WTC11 (cell line): ENCODE measurements around the gene KIF6. TPM values are rescaled to one million over a fixed set of nuclear protein-coding genes. Genes with fewer than 3 reads are reported as not detected.
A peak's percentile ranks its signal among the peaks of the same experiment; 100 is the strongest.

Source experiments
- ATAC-seq: fragments of 200-7000 bp; cut with Tn5 transposase; 2 replicates; pipeline ENCODE4 v1.10.0; 2021; ENCODE audit warnings: mild to moderate bottlenecking, moderate library complexity
- CTCF ChIA-PET: fragments of 300-600 bp; sonication (Branson Sonifier 250); formaldehyde crosslinking; loops from one replicate; lab custom pipeline; 2021; ENCODE audit warnings: antibody characterized with exemption; lab: Charles Lee
- POLR2A ChIA-PET: fragments of 350-600 bp; sonication (Branson Sonifier 250); formaldehyde crosslinking; loops from one replicate; lab custom pipeline; 2021; ENCODE audit warnings: antibody characterized with exemption; lab: Charles Lee
- DNase-seq: peaks from one replicate; pipeline ENCODE4 v3.0.0; 2021; ENCODE audit warnings: low spot score
- H3K27ac Mint-ChIP-seq: 2 replicates; pipeline ENCODE4 v1.8.0; 2021; ENCODE audit warnings: mixed read lengths
- H3K27me3 Mint-ChIP-seq: 2 replicates; pipeline ENCODE4 v1.8.0; 2021; ENCODE audit warnings: low read depth, mild to moderate bottlenecking, moderate library complexity, mixed read lengths
- H3K36me3 Mint-ChIP-seq: 2 replicates; pipeline ENCODE4 v1.8.0; 2021; ENCODE audit warnings: mixed read lengths
- H3K4me1 Mint-ChIP-seq: 2 replicates; pipeline ENCODE4 v1.8.0; 2022; ENCODE audit warnings: mixed read lengths
- H3K4me3 Mint-ChIP-seq: 2 replicates; pipeline ENCODE4 v1.8.0; 2021; ENCODE audit warnings: mild to moderate bottlenecking, moderate library complexity, mixed read lengths
- H3K9me3 Mint-ChIP-seq: 2 replicates; pipeline ENCODE4 v1.8.0; 2021; ENCODE audit warnings: mixed read lengths
- AFF4 ChIP-seq: sonication (generic); formaldehyde crosslinking; IDR thresholded peaks from 2 replicates; pipeline ENCODE4 v1.8.1; 2023; ENCODE audit warnings: mild to moderate bottlenecking, missing genetic modification reagents, borderline replicate concordance
- AR ChIP-seq: fragments of 250-450 bp; sonication (Bioruptor Pico); IDR thresholded peaks from 2 replicates; pipeline ENCODE4 v1.9.0; 2021; ENCODE audit warnings: mild to moderate bottlenecking
- CTCF ChIP-seq: fragments of 200-600 bp; IDR thresholded peaks from 2 replicates; pipeline ENCODE4 v1.8.0; 2022; ENCODE audit warnings: antibody characterized with exemption
- E2F4 ChIP-seq: sonication (generic); formaldehyde crosslinking; IDR thresholded peaks from 2 replicates; pipeline ENCODE4 v1.8.1; 2022; ENCODE audit warnings: low read depth, mild to moderate bottlenecking, moderate library complexity, missing genetic modification reagents, borderline replicate concordance
- E2F5 ChIP-seq: sonication (generic); formaldehyde crosslinking; IDR thresholded peaks from 2 replicates; pipeline ENCODE4 v1.8.1; 2022; ENCODE audit warnings: mild to moderate bottlenecking, moderate library complexity, missing genetic modification reagents
- EMX1 ChIP-seq: fragments of 250-450 bp; sonication (Bioruptor Pico); IDR thresholded peaks from 2 replicates; pipeline ENCODE4 v1.8.0; 2021; ENCODE audit warnings: mild to moderate bottlenecking
- FOXP1 ChIP-seq: sonication (generic); formaldehyde crosslinking; IDR thresholded peaks from 2 replicates; pipeline ENCODE4 v1.8.0; 2022; ENCODE audit warnings: missing genetic modification reagents, mild to moderate bottlenecking, moderate library complexity, borderline replicate concordance
- GRHL2 ChIP-seq: fragments of 250-450 bp; sonication (Bioruptor Pico); IDR thresholded peaks from 2 replicates; pipeline ENCODE4 v1.8.0; 2022; ENCODE audit warnings: mild to moderate bottlenecking, moderate library complexity; ENCODE audit not compliant: insufficient replicate concordance, severe bottlenecking
- KAT7 ChIP-seq: sonication (generic); formaldehyde crosslinking; IDR thresholded peaks from 2 replicates; pipeline ENCODE4 v1.8.1; 2023; ENCODE audit warnings: missing genetic modification reagents, mild to moderate bottlenecking, borderline replicate concordance
- NFATC4 ChIP-seq: fragments of 250-450 bp; sonication (Bioruptor Pico); IDR thresholded peaks from 2 replicates; pipeline ENCODE4 v1.9.0; 2021; ENCODE audit warnings: mild to moderate bottlenecking
- SMAD3 ChIP-seq: sonication (generic); formaldehyde crosslinking; IDR thresholded peaks from 2 replicates; pipeline ENCODE4 v1.8.0; 2022; ENCODE audit warnings: missing genetic modification reagents, mild to moderate bottlenecking, borderline replicate concordance
- SOX15 ChIP-seq: fragments of 250-450 bp; sonication (Bioruptor Pico); IDR thresholded peaks from 2 replicates; pipeline ENCODE4 v1.9.0; 2021; ENCODE audit warnings: mild to moderate bottlenecking
- TCF7 ChIP-seq: sonication (generic); formaldehyde crosslinking; IDR thresholded peaks from 2 replicates; pipeline ENCODE4 v1.8.0; 2022; ENCODE audit warnings: mild to moderate bottlenecking, low read depth, missing genetic modification reagents, moderate library complexity
- ZNF423 ChIP-seq: fragments of 250-450 bp; sonication (Bioruptor Pico); IDR thresholded peaks from 2 replicates; pipeline ENCODE4 v2.1.2; 2022; ENCODE audit warnings: mild to moderate bottlenecking, moderate library complexity
- total RNA-seq: library from RNA; stranded (reverse); gene quantifications from 3 replicates; pipeline ENCODE4 v1.2.3, GENCODE V29; 2021
- TF ChIP-seq, protein P1 (sequence below): sonication (generic); formaldehyde crosslinking; conservative IDR thresholded peaks from 2 replicates; pipeline ENCODE4 v1.8.1; 2023; ENCODE audit warnings: mild to moderate bottlenecking, low read depth, missing genetic modification reagents, moderate library complexity

Gene KIF6
- total RNA-seq, 1 experiment from 2014 or later = 0.57 TPM

DNA sequence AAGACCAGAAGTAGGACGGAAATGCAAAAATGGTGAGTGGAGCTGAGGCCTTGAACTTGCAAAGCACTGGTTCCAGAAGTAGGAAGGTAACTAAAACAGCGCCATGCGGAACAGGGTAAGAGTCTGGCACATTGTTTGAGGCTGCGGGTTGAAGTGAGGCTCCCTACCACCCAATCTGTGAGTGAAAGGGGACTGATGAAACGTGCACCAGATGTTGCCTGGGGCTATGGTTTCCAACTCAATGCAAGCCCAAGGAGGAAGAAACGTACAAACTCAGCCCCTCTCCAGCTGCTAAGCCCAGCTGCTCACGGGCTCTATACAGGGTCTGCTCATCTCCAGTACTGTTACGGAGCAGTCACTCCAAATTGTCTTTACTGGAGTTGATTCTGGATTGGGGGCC, 334.0 kb downstream of the KIF6 start (continued):
- TF ChIP-seq, protein P1, sequence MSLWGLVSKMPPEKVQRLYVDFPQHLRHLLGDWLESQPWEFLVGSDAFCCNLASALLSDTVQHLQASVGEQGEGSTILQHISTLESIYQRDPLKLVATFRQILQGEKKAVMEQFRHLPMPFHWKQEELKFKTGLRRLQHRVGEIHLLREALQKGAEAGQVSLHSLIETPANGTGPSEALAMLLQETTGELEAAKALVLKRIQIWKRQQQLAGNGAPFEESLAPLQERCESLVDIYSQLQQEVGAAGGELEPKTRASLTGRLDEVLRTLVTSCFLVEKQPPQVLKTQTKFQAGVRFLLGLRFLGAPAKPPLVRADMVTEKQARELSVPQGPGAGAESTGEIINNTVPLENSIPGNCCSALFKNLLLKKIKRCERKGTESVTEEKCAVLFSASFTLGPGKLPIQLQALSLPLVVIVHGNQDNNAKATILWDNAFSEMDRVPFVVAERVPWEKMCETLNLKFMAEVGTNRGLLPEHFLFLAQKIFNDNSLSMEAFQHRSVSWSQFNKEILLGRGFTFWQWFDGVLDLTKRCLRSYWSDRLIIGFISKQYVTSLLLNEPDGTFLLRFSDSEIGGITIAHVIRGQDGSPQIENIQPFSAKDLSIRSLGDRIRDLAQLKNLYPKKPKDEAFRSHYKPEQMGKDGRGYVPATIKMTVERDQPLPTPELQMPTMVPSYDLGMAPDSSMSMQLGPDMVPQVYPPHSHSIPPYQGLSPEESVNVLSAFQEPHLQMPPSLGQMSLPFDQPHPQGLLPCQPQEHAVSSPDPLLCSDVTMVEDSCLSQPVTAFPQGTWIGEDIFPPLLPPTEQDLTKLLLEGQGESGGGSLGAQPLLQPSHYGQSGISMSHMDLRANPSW = no peak
- TF ChIP-seq AFF4 (CRISPR knock-in tag) (no peak), ZNF423 (CRISPR knock-in tag) (no peak), E2F5 (CRISPR knock-in tag) (no peak), EMX1 (CRISPR knock-in tag) (no peak)

DNA sequence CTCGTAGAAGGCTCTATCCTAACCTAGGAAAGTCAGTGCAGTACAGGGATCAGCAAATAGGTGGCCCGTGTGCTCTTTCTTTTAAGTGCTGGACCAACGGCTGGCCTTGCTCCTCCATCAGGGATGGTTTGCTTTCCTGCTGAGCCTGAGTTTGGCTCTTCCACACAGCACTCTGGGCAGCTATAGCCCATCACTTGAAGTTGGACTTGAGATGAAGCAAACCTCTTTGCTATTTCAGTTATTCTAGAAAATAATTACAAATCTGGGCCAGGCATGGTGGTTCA, 335.8 kb downstream of the KIF6 start:
- Mint-ChIP-seq H3K27me3 (no peaks in the 10 kb centered on the region), H3K36me3 (no peaks in the 10 kb centered on the region), H3K9me3 (no peaks in the 10 kb centered on the region), H3K4me3 (no peak overlapping the region), H3K27ac (no peak overlapping the region), H3K4me1 (no peaks in the 10 kb centered on the region)
- POLR2A ChIA-PET = no interaction called here
- CTCF ChIA-PET = interaction anchor here (1.3 to 2.1 kb wide), 3 partner anchors 27 to 264 kb away, joined by 3 to 7 read pairs (median 4); no protein-coding TSS in a partner anchor
- ATAC-seq = peak; percentile 92
- no peak for TF ChIP-seq E2F4
- TF ChIP-seq CTCF = 0 out of 2 replicates have a peak, but pooled peaks have one; percentile 23
- no peak for DNase-seq

GRCh38 chr6:39388606-39389483, 336.4 kb downstream of the KIF6 start:
- DNase-seq (no peak), ATAC-seq (no peak)
- POLR2A ChIA-PET = no interaction called here
- no peak overlapping the region for H3K4me3 Mint-ChIP-seq
- H3K27ac Mint-ChIP-seq = no peak overlapping the region
- H3K4me1 Mint-ChIP-seq = no peaks in the 10 kb centered on the region
- no peaks in the 10 kb centered on the region for H3K36me3 Mint-ChIP-seq
- no peaks in the 10 kb centered on the region for H3K9me3 Mint-ChIP-seq
- CTCF ChIA-PET = interaction anchor here (0.6 to 2.1 kb wide), 5 partner anchors 11 to 265 kb away, joined by 3 to 7 read pairs (median 3); no protein-coding TSS in a partner anchor
- H3K27me3 Mint-ChIP-seq = no peaks in the 10 kb centered on the region
- TF ChIP-seq, protein P1 = no peak
- TF ChIP-seq FOXP1 = no peak
- no peak for TF ChIP-seq GRHL2 (CRISPR knock-in tag)
- no peak for TF ChIP-seq SMAD3 (CRISPR knock-in tag)
- TF ChIP-seq TCF7 (CRISPR knock-in tag) = no peak
- no peak for TF ChIP-seq SOX15 (CRISPR knock-in tag)
- no peak for TF ChIP-seq ZNF423 (CRISPR knock-in tag)
- no peak for TF ChIP-seq KAT7 (CRISPR knock-in tag)
- no peak for TF ChIP-seq AR (CRISPR knock-in tag)
- no peak for TF ChIP-seq NFATC4 (CRISPR knock-in tag)
